A549 (cell line): ENCODE data around the gene COPG1. TPM values are rescaled to one million over a fixed set of nuclear protein-coding genes. Genes with fewer than 3 reads are reported as not detected.

Experiments
- ATAC-seq, 2 experiments: fragments of 200-7000 bp in 1 of 2; fragments of >200 bp in 1 of 2; cut with Nextera tagmentation in 1 of 2; cut with Tn5 transposase in 1 of 2; 3 replicates each; pipeline versions ENCODE4 v1.8.0 to v1.9.1; 2018 to 2020; ENCODE audit warnings: mild to moderate bottlenecking in 1 of 2, moderate library complexity in 1 of 2
- CTCF ChIA-PET: fragments of 300-600 bp; sonication (Branson Sonifier 250); formaldehyde crosslinking; extraction: SDS; loops from one replicate; lab custom pipeline; 2021; ENCODE audit warnings: antibody characterized with exemption, inconsistent platforms; lab: Yijun Ruan, JAX
- POLR2A ChIA-PET: fragments of 350-600 bp; formaldehyde crosslinking; extraction: SDS; loops from one replicate; lab custom pipeline; 2021; ENCODE audit warnings: antibody characterized with exemption, inconsistent platforms; lab: Yijun Ruan, JAX
- DNase-seq, 2 experiments: peaks; one replicate each; pipeline versions ENCODE4 v3.0.0 to v3.0.0-alpha.2; 2011 to 2016; ENCODE audit warnings: low read depth in 1 of 2, low spot score in 1 of 2
- FAIRE-seq: peaks from 2 replicates; lab custom pipeline; 2011; peaks lifted over from hg19 to GRCh38; lab: Jason Lieb, UNC
- H3K27ac ChIP-seq, 2 experiments: fragments of >200 bp; sonication (Bioruptor Twin); formaldehyde crosslinking; 3 replicates each; pipeline ENCODE4 v1.5.1; 2016 to 2017
- H3K4me1 ChIP-seq: fragments of >200 bp; sonication (Bioruptor Twin); formaldehyde crosslinking; 3 replicates; pipeline ENCODE4 v1.6.1; 2016
- H3K4me2 ChIP-seq: fragments of >200 bp; sonication (Bioruptor Twin); formaldehyde crosslinking; 3 replicates; pipeline ENCODE4 v1.6.1; 2016
- H3K4me3 ChIP-seq: fragments of >200 bp; sonication (Bioruptor Twin); formaldehyde crosslinking; 3 replicates; pipeline ENCODE4 v1.5.1; 2016
- H3K9me3 ChIP-seq: fragments of >200 bp; sonication (Bioruptor Twin); formaldehyde crosslinking; 3 replicates; pipeline ENCODE4 v1.6.1; 2016
- CBX8 ChIP-seq: fragments of 200-600 bp; sonication (generic); IDR thresholded peaks from 2 replicates; pipeline ENCODE4 v1.6.1; 2016
- EHF ChIP-seq: fragments of 250-450 bp; sonication (Bioruptor Pico); IDR thresholded peaks from 2 replicates; pipeline ENCODE4 v1.5.0; 2020; ENCODE audit warnings: mild to moderate bottlenecking
- FOSB ChIP-seq: fragments of 250-450 bp; sonication (Bioruptor Pico); IDR thresholded peaks from 2 replicates; pipeline ENCODE4 v1.5.0; 2020; ENCODE audit warnings: mild to moderate bottlenecking, moderate library complexity
- FOXS1 ChIP-seq: fragments of 250-450 bp; sonication (Bioruptor Pico); IDR thresholded peaks from 2 replicates; pipeline ENCODE4 v1.5.0; 2020; ENCODE audit warnings: mild to moderate bottlenecking, moderate library complexity
- HEYL ChIP-seq: fragments of 250-450 bp; sonication (Bioruptor Pico); IDR thresholded peaks from 2 replicates; pipeline ENCODE4 v1.8.0; 2021; ENCODE audit warnings: mild to moderate bottlenecking, moderate library complexity
- HOXB13 ChIP-seq: fragments of 250-450 bp; sonication (Bioruptor Pico); IDR thresholded peaks from 2 replicates; pipeline ENCODE4 v1.5.0; 2020; ENCODE audit warnings: low read depth, mild to moderate bottlenecking, moderate library complexity
- HOXB5 ChIP-seq: fragments of 250-450 bp; sonication (Bioruptor Pico); IDR thresholded peaks from 2 replicates; pipeline ENCODE4 v1.5.0; 2020; ENCODE audit warnings: mild to moderate bottlenecking, moderate library complexity
- JUN ChIP-seq, 2 experiments: fragments of >200 bp; sonication (Bioruptor Twin); formaldehyde crosslinking; IDR thresholded peaks; 2 replicates in 1 of 2; 3 replicates in 1 of 2; pipeline ENCODE4 v1.6.1; 2016 to 2017
- JUNB ChIP-seq: fragments of >200 bp; sonication (Bioruptor Twin); formaldehyde crosslinking; IDR thresholded peaks from 2 replicates; pipeline ENCODE4 v1.6.1; 2016
- MAZ ChIP-seq: fragments of 150-350 bp; IDR thresholded peaks from 2 replicates; pipeline ENCODE4 v1.6.1; 2014; ENCODE audit warnings: antibody characterized with exemption, low read depth, low read length, borderline replicate concordance
- POLR2A ChIP-seq: IDR thresholded peaks from 2 replicates; pipeline ENCODE4 v1.6.1; 2012; ENCODE audit warnings: mild to moderate bottlenecking, low read length
- POLR2AphosphoS2 ChIP-seq: conservative IDR thresholded peaks from 2 replicates; pipeline ENCODE4 v1.6.1; 2012; ENCODE audit warnings: low read length, improper control_type of control experiment, inconsistent platforms
- RAD21 ChIP-seq, 2 experiments: fragments of >200 bp in 1 of 2; sonication (Bioruptor Twin) in 1 of 2; formaldehyde crosslinking in 1 of 2; IDR thresholded peaks in 1 of 2; conservative IDR thresholded peaks in 1 of 2; 2 replicates in 1 of 2; 3 replicates in 1 of 2; pipeline ENCODE4 v1.6.1; 2012 to 2018; ENCODE audit warnings: inconsistent platforms in 1 of 2
- RARB ChIP-seq: fragments of 250-450 bp; sonication (Bioruptor Pico); IDR thresholded peaks from 2 replicates; pipeline ENCODE4 v1.8.0; 2021; ENCODE audit warnings: mild to moderate bottlenecking, moderate library complexity
- RNF2 ChIP-seq: fragments of 200-600 bp; sonication (generic); IDR thresholded peaks from 2 replicates; pipeline ENCODE4 v1.6.1; 2016; ENCODE audit warnings: low read depth, mild to moderate bottlenecking, antibody characterized with exemption, moderate library complexity, borderline replicate concordance
- SMC3 ChIP-seq: fragments of >200 bp; sonication (Bioruptor Twin); formaldehyde crosslinking; IDR thresholded peaks from 3 replicates; pipeline ENCODE4 v1.6.1; 2018; ENCODE audit warnings: inconsistent platforms
- TP53 ChIP-seq: fragments of 250-450 bp; sonication (Bioruptor Pico); IDR thresholded peaks from 2 replicates; pipeline ENCODE4 v1.5.0; 2021; ENCODE audit warnings: mild to moderate bottlenecking, moderate library complexity
- ZNF302 ChIP-seq: fragments of 250-450 bp; sonication (Bioruptor Pico); IDR thresholded peaks from 2 replicates; pipeline ENCODE4 v1.9.0; 2021; ENCODE audit warnings: inconsistent platforms, mild to moderate bottlenecking, moderate library complexity
- ZSCAN20 ChIP-seq: fragments of 250-450 bp; sonication (Bioruptor Pico); IDR thresholded peaks from 2 replicates; pipeline ENCODE4 v1.8.0; 2022; ENCODE audit warnings: mild to moderate bottlenecking, moderate library complexity
- WGBS: methylation state at CpG from one replicate; pipeline ENCODE4 v1.1.6; 2017; ENCODE audit errors: missing lambda C conversion rate; 5-methylcytosine and 5-hydroxymethylcytosine counted together
- polyA plus RNA-seq, 4 experiments: library from polyadenylated mRNA; depleted of rRNA in 3 of 4; stranded (reverse); fragments of >200 nt; fragmentation: RNase III in 1 of 4; extraction: RNeasy Plus Mini Kit Qiagen cat#74134 plus additional on column Dnase treatment in 1 of 4; gene quantifications; 2 replicates in 3 of 4; 3 replicates in 1 of 4; pipeline ENCODE4 v1.2.3, GENCODE V29; 2011 to 2017
- TF ChIP-seq, protein P1 (sequence below): fragments of 150-350 bp; IDR thresholded peaks from 2 replicates; pipeline ENCODE4 v1.6.1; 2014; ENCODE audit warnings: low read depth, mild to moderate bottlenecking, low read length
- TF ChIP-seq, protein P2 (sequence below): fragments of >200 bp; sonication (Bioruptor Twin); formaldehyde crosslinking; IDR thresholded peaks from 2 replicates; pipeline ENCODE4 v1.6.1; 2016
- TF ChIP-seq, protein P3 (sequence below): IDR thresholded peaks from 2 replicates; pipeline ENCODE4 v1.6.1; 2012
- TF ChIP-seq, protein P4 (sequence below): IDR thresholded peaks from 2 replicates; pipeline ENCODE4 v1.6.1; 2012; ENCODE audit warnings: low read depth, borderline replicate concordance
- TF ChIP-seq, protein P5 (sequence below): fragments of >200 bp; sonication (Bioruptor Twin); formaldehyde crosslinking; IDR thresholded peaks from 3 replicates; pipeline ENCODE4 v1.6.1; 2016
- TF ChIP-seq, protein P6 (sequence below): fragments of 250-450 bp; sonication (Bioruptor Pico); IDR thresholded peaks from 2 replicates; pipeline ENCODE4 v1.5.0; 2020; ENCODE audit warnings: low read depth, mild to moderate bottlenecking, moderate library complexity

The COPG1 gene
- polyA plus RNA-seq, 2 of the 4 experiments (the other 2 are of a cell fraction): 80.6 to 90.2 TPM

DNA sequence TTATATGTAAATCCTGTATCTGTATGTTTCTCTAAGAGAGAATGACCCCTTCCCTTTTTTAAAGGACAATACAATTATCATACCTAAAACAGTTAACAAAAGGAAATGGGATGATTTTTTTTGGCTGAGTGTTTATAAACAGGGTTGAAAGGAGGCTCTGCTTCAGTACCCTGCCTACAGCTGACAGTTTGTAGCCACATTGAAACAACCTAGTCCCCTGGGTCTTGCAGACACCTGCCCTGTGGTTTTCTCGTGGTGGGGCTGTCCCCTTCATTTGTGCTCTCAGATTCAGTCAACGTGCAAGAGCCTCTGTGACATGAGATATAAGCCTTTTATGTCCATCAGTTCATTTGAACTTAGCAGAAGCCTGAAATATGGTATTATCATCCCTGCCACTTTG, 27.0 kb downstream of the COPG1 start:
- WGBS: 69% methylated on average over 2 of the region's 2 CpGs
- TF ChIP-seq, protein P1, sequence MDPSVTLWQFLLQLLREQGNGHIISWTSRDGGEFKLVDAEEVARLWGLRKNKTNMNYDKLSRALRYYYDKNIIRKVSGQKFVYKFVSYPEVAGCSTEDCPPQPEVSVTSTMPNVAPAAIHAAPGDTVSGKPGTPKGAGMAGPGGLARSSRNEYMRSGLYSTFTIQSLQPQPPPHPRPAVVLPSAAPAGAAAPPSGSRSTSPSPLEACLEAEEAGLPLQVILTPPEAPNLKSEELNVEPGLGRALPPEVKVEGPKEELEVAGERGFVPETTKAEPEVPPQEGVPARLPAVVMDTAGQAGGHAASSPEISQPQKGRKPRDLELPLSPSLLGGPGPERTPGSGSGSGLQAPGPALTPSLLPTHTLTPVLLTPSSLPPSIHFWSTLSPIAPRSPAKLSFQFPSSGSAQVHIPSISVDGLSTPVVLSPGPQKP: no peak
- no peaks in the 10 kb centered on the region for H3K9me3 ChIP-seq
- FAIRE-seq (no peak), ATAC-seq (no peak), DNase-seq (no peak)
- ChIA-PET CTCF (no interaction called here), POLR2A (no interaction called here)
- H3K27ac ChIP-seq: no peak overlapping the region
- H3K4me2 ChIP-seq: no peak overlapping the region
- no peak overlapping the region for H3K4me3 ChIP-seq
- peaks cover 16% of the 10 kb centered on the region for H3K4me1 ChIP-seq

DNA sequence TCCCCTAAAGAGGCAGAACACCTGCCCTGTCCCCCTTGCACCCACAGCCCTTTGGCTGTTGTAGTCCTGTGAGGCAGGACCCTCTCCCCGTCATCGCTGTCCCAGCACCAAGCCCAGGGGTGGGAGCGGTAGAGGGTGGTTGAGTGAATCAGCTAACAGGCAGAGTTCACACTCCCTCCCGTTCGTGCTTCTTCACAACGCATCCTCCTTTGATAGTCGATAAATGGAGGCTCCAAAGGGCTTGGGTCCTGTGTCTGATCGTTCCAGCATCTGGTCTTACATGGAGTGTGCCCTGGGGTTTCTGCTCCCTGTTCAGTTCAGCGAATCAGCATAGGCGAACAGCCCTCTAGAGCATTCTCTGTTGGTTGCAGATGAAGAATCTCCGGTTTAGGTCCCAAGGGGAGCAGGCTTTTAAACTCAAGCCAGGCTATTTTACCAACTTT, 28.4 kb downstream of the COPG1 start:
- peak overlapping the region; percentile 77 for H3K4me2 ChIP-seq
- 90% methylated on average over 11 of the region's 11 CpGs for WGBS
- FAIRE-seq (no peak), DNase-seq (peak in 1 of 2 experiments; percentile 8), ATAC-seq (peak; percentile 17 to 41; a peak in 5 of 6 replicates)
- CTCF ChIA-PET: interaction anchor here (1.3 kb wide), 1 partner anchor 39 kb away, joined by 5 read pairs; a partner anchor contains a TSS
- POLR2A ChIA-PET: interaction anchor here (0.6 kb wide), 1 partner anchor 128 kb away, joined by 4 read pairs; no protein-coding TSS in a partner anchor
- peak overlapping the region; percentile 70; the same call in 2 of the 3 replicates for H3K4me3 ChIP-seq
- no peak for TF ChIP-seq JUNB
- TF ChIP-seq RARB (CRISPR knock-in tag): no peak
- TF ChIP-seq, protein P2, sequence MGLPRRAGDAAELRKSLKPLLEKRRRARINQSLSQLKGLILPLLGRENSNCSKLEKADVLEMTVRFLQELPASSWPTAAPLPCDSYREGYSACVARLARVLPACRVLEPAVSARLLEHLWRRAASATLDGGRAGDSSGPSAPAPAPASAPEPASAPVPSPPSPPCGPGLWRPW: no peak
- no peak for TF ChIP-seq RNF2
- TF ChIP-seq ZSCAN20 (CRISPR knock-in tag): no peak
- no peak for TF ChIP-seq RAD21 (conservative IDR thresholded peaks at IDR 0.05 in 1 of 2, IDR thresholded peaks at IDR 0.05 in 1 of 2)
- TF ChIP-seq POLR2A: no peak
- no peak for TF ChIP-seq CBX8
- no peak for TF ChIP-seq FOXS1
- H3K9me3 ChIP-seq: no peaks in the 10 kb centered on the region
- peak overlapping the region; percentile 85 to 100 for H3K27ac ChIP-seq
- peaks cover 22% of the 10 kb centered on the region for H3K4me1 ChIP-seq

DNA sequence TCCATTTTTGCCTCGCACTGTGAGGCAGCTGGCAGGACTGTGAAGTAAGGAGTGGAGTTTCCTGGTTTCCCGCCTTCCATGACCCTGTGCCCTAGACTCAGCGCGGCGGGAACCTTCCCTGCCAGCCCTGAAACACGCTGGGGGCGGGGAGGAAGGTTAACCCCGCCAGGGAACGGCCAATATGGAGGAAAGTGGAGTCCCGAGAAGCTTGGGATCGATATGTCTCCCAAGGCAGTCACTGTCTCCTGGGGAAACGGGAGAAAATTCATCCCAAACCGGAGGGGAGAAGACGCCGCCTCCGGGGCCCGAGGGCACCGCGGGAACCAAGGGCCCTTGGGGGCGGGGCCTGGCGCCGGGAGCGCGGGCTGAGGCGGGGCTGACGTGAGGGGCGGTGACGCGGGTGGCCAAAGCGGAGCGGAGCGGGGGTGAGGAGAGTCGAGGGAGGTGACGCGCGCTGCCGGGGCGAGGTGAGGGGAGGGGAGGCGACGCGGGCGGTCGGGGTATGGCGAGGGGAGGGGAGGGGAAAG, 29.1 kb downstream of the COPG1 start, which contains the start of gene HMCES:
HMCES (plus strand) TSS at position 432 of the 527 bp plus-strand sequence. CDS start 863 bp downstream, outside the sequence.
- peak within 1 kb of the TSS; percentile 70 for H3K4me3 ChIP-seq
- H3K27ac ChIP-seq: peak within 1 kb of the TSS; percentile 85 to 100
- FAIRE-seq (no peak), ATAC-seq (peak; percentile 90 to 93)
- no peaks in the 10 kb centered on the region for H3K9me3 ChIP-seq
- H3K4me1 ChIP-seq: peaks cover 22% of the 10 kb centered on the region
- CTCF ChIA-PET: interaction anchor here (1.3 kb wide), 1 partner anchor 38 kb away, joined by 5 read pairs; a partner anchor contains a TSS
- WGBS: 3% methylated on average over 11 of the region's 44 CpGs
- peak within 1 kb of the TSS; percentile 77 for H3K4me2 ChIP-seq
- no peak for TF ChIP-seq SMC3
- TF ChIP-seq POLR2AphosphoS2: 0 out of 2 replicates have a peak, but pooled peaks have one; percentile 31
- TF ChIP-seq, protein P3, sequence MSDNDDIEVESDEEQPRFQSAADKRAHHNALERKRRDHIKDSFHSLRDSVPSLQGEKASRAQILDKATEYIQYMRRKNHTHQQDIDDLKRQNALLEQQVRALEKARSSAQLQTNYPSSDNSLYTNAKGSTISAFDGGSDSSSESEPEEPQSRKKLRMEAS: peak; percentile 84
- TF ChIP-seq EHF (CRISPR knock-in tag): no peak
- 0 out of 5 replicates have a peak, but pooled peaks of 1 of the 2 experiments have one; percentile 53 for TF ChIP-seq JUN (IDR thresholded peaks at IDR 0.05)
- TF ChIP-seq HOXB13 (CRISPR knock-in tag): peak; percentile 85; the same call in 1 of the 2 replicates
- TF ChIP-seq, protein P4, sequence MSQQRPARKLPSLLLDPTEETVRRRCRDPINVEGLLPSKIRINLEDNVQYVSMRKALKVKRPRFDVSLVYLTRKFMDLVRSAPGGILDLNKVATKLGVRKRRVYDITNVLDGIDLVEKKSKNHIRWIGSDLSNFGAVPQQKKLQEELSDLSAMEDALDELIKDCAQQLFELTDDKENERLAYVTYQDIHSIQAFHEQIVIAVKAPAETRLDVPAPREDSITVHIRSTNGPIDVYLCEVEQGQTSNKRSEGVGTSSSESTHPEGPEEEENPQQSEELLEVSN: peak; percentile 94
- TF ChIP-seq TP53 (CRISPR knock-in tag): 0 out of 2 replicates have a peak, but pooled peaks have one; percentile 41
- peak; percentile 60; the same call in 1 of the 2 replicates for TF ChIP-seq HOXB5
- TF ChIP-seq, protein P5, sequence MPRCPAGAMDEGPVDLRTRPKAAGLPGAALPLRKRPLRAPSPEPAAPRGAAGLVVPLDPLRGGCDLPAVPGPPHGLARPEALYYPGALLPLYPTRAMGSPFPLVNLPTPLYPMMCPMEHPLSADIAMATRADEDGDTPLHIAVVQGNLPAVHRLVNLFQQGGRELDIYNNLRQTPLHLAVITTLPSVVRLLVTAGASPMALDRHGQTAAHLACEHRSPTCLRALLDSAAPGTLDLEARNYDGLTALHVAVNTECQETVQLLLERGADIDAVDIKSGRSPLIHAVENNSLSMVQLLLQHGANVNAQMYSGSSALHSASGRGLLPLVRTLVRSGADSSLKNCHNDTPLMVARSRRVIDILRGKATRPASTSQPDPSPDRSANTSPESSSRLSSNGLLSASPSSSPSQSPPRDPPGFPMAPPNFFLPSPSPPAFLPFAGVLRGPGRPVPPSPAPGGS: peak; percentile 42; the same call in 1 of the 3 replicates
- no peak for TF ChIP-seq FOSB (CRISPR knock-in tag)
- TF ChIP-seq RNF2: no peak
- TF ChIP-seq MAZ: 0 out of 2 replicates have a peak, but pooled peaks have one; percentile 45
- peak; percentile 33; the same call in 1 of the 2 replicates for TF ChIP-seq ZNF302 (CRISPR knock-in tag)
- TF ChIP-seq, protein P6, sequence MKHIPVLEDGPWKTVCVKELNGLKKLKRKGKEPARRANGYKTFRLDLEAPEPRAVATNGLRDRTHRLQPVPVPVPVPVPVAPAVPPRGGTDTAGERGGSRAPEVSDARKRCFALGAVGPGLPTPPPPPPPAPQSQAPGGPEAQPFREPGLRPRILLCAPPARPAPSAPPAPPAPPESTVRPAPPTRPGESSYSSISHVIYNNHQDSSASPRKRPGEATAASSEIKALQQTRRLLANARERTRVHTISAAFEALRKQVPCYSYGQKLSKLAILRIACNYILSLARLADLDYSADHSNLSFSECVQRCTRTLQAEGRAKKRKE (CRISPR knock-in tag): 0 out of 2 replicates have a peak, but pooled peaks have one; percentile 57
- no peak for TF ChIP-seq HEYL (CRISPR knock-in tag)
- TF ChIP-seq, protein P2: no peak
- TF ChIP-seq FOXS1: 0 out of 2 replicates have a peak, but pooled peaks have one; percentile 27
- no peak for TF ChIP-seq RAD21 (conservative IDR thresholded peaks at IDR 0.05 in 1 of 2, IDR thresholded peaks at IDR 0.05 in 1 of 2)
- TF ChIP-seq, all 56 proteins: peak for 12
- POLR2A ChIA-PET: interaction anchor here (0.6 to 1.8 kb wide), 3 partner anchors 18 to 129 kb away, joined by 3 to 4 read pairs (median 4); no protein-coding TSS in a partner anchor
- DNase-seq: peak; percentile 77 to 82
